SH-SY5Y (cell line): Measurements from ENCODE around the gene FLAD1.

Source experiments
- GATA2 ChIP-seq: IDR thresholded peaks from 2 replicates; pipeline ENCODE4 v1.6.1; 2011; ENCODE audit warnings: mild to moderate bottlenecking, low read depth, low read length
- GATA3 ChIP-seq: IDR thresholded peaks from 2 replicates; pipeline ENCODE4 v1.6.1; 2011; ENCODE audit warnings: low read depth, mild to moderate bottlenecking, low read length, moderate library complexity

- no peak for TF ChIP-seq GATA2
- TF ChIP-seq GATA3 = no peak
Observed at GRCh38 chr1:155014709-155015508, 31.8 kb downstream of the FLAD1 start.
